ENCODE data around the gene LDLRAD4.

The LDLRAD4 gene

DNA sequence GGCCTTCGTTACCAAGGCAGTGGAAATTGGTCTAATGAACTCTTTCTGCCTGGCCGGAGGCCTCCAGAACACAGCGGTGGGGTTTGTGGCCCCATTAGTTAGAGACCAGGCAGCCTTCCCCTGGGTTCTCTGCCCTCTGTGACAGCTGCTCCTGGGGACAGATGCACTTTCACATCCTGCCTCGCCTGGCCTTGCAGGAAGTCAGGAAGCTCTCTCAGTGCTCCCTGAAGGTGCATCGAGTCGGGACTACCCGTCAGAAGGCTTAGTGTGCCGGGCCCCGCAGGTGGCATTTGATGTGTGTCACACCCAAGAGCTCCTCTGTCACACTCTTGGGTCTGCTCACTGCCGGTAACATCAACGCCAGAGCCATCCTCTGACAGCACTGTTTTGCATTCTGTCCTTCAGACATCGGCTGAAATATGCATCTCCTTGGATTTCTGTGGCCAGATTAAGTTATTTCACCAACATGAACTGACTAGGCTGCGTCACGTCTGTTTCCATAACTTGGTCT lies 158.3 kb downstream of the LDLRAD4 start:
- peak; percentile 76 for DNase-seq

DNA sequence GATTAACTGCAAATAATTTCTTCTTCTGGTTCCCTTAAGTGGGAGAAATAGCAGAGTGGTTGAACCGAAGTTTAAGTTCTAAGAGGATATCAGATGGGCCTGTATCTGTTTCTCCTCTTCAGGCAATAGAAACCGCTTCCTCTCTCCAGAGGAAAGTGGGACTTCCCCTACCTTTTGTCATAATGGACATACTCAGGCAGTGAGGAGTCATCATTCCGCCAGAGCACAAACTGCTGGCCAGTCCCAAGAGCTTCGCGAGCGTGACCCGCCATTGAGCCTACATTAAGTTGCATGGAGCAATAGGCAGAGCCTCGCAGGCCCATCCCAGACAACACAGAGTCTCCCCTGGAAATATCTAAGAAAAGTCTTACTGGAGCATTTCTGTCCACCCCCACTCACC lies 158.9 kb downstream of the LDLRAD4 start:
- peak; percentile 25 for DNase-seq

DNA sequence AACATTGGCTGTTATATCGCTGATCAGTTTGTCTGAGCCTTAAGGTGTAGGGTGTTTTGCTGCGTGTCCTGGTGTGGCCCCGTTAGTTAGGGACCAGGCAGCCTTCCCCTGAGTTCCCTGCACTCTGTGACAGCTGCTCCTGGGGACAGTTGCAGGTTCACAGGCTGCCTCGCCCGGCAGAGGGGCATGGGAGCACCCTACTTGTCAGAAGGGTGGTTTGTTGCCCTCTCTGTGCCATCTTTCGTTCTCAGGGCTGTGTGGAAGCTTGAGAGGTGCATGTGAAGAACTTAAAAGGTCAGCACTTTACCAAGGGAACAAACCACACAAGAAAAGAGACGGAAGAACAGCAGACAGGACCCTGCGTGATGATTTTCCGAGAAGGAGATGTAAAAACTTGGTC lies 159.6 kb downstream of the LDLRAD4 start:
- no peak for DNase-seq

GRCh38 chr18:13379062-13379865 lies 160.7 kb downstream of the LDLRAD4 start:
- no peak for DNase-seq

DNA sequence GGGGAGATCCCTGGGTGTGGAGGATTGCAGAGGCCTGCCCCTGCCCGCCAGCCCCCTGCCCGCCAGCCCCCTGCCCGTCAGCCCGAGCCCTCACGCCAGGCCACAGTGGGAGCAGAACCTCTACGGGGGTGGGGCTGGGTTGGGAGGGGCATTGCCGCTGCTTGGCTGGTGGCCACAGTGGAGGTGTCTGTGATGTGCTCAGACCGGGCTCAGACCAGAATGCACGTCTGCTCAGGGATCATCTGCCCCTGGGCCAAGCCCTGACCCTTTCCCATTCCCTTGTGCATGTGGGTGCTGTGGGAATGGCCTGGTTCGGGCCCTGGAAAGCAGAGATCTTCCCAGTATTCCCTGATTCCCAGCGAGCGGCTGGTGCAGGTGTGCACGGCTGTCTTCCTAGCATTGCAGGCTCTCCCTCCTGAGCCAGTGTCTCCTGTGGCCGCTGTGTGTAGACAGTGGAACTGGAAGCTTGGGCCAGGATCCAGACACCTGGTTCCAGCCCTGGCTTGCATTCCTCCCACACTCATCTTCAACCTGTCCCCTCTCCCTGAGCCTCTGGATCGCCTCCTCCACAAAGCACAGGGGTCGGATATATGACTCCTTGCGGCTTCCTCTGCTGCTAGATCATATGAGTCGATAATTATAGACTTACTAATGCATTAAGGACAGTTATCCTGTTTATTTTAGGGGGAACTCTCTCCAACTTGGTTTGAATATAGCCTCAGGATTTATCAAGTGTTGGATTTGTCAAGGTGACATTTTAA lies 161.6 kb downstream of the LDLRAD4 start:
- no peak for DNase-seq

- no peak for DNase-seq
Measured at GRCh38 chr18:13380691-13381070, 162.1 kb downstream of the LDLRAD4 start.

- no peak for DNase-seq
Measured at GRCh38 chr18:13381331-13381730, 162.8 kb downstream of the LDLRAD4 start.

DNA sequence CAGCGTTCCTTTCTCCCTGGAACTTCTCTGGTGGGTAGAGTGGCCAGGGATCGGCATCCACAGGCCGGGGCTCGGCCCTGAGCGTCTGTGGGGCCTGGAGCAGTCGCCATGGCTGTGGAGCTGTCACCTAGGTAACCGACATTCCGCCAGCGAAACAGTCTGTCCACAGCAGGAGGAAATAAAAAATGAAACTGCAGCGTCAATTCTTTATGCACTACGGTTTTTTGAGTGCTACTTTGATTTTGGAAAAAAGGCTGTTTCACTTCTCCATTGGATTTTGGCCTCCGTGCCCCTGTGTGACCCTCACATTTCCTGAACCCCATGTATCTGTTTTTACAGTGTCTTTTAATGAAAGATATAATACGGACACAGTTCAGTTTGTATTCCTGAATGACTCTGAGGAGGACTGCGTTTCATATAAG lies 163.4 kb downstream of the LDLRAD4 start:
- DNase-seq: peak; percentile 35

GRCh38 chr18:13382366-13382953 lies 163.9 kb downstream of the LDLRAD4 start:
- DNase-seq: peak; percentile 27

- no peak for DNase-seq
Measured at GRCh38 chr18:13382954-13383827, 164.6 kb downstream of the LDLRAD4 start.

- DNase-seq: no peak
Measured at GRCh38 chr18:13386891-13387801, 168.6 kb downstream of the LDLRAD4 start.

DNA sequence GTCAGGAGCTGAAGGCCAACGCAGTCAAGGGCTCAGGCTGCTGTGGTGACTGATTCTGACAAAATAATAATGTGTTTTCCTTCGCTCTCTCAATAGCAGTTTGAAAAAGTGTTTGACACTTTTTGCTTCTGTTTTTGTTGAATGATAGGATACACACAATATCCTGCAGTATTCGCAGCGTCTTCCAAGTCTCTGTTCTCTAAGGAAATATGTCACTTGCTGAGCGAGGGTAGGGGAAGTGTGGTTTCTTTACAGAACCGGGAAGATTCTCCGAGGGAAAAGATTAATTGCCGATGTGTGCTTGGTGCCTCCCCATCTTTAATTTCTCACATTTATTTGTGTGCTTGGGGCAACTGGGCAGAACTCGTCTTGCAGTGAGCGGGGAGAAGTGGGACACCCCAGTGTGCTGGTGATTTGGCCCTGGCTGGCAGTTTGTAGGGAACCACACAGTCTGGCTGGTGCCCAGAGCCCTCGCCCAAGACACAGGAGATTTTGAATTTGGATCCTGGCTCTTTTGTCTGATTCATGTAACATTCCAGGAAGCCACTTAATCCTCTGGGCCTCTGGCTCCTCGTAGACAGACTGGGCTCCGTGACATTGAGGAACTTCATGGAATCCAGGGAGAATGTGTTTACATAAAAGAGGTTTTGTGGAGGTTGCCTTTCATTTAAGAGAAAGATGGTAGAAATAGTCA lies 169.4 kb downstream of the LDLRAD4 start:
- DNase-seq: no peak

DNA sequence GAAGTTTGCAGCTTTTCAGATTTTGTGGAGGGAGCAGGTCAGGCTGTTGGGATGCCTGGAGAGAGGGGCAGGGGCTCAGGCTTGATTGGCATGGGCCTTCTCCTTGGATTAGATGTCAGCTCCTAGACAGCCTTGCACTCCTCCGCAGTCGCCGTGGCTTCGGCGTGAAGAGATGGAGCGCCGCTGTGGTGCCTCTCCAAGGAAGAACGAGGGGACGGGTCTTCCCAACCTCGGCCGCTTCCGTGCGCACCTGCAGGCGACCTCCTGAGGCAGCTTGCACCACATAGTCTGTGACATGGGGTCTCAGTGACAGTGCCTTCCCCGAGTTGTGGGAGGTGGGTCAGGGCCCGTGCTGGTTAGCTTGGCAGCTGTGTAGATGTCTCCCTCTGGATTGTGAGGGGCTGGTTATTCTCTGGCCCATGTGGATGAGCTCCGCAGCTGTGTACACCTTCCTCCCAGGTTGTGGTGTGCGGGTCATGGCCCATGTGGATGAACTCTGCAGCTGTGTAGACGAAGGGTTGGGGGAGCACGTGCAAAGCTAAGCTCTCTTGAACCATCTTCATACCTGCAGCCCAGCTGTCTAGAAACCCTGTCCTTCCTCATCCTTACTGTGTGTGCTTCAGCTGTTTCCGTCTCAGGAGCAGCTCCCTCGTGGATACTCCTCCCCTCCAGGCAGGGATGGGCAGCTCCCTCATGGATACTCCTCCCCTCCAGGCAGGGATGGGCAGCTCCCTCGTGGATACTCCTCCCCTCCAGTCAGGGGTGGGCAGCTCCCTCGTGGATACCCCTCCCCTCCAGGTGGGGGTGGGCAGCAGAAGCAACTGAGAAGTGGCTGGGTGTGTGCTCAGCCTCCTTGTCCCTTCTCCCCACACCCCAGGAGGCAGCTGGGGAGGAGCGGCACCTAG lies 170.3 kb downstream of the LDLRAD4 start:
- DNase-seq: no peak

GRCh38 chr18:13389491-13390131 lies 171.1 kb downstream of the LDLRAD4 start:
- no peak for DNase-seq

GRCh38 chr18:13390196-13390595 lies 171.6 kb downstream of the LDLRAD4 start:
- no peak for DNase-seq

- no peak for DNase-seq
Measured at GRCh38 chr18:13390711-13391110, 172.2 kb downstream of the LDLRAD4 start.

DNA sequence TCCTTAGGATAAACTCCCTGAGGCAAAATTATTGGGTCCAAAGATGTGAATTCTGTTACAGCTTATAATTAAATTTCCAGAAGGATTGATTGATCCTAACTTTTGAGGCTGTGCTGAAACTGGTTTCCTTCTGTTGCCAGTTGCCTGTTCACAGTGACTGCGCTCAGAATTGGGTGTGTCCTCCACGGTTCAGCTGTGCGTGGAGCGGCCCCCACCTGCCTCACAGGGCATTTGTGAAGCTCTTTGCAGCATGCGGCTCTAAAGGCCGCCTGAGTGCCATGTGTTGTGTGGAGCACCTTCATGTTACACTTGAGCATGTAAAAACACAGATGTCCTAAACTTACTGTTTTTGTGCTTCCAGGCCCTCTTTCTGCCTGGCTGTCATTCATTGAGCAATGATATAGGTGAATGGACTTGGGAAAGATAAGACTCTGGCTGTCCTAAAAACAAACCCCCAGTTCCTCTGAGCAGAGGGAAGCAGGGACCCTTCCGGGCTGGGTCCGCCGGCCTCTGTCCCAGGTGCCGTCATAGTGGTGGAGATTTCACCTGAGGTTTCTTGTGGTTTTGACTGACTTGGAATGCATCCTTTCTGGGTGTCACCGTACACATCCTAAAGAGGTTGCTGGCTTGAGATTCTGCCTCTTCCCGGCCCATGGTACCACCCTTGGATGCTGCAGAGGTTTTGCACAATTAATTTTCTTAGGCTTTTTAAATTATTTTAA lies 173.6 kb downstream of the LDLRAD4 start:
- DNase-seq: no peak

DNA sequence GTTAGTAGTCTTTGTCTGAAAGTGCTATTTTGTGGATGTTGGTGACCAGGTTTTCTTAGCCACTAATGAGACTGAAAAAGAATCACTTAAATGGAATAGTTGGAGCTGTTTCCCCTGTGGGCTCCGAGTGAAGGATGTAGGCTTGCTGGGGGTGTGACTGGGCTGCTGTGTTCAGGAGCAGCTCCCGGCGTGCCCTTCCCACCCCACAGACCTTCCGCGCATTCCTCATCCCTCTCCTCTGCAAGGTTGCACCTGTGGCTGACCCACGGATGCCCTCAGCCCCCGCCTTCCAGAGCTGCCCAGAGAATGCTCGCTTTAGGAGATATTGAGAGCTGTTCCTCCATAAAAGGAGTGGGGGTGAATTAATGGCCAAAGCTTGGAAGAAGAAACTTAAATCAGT lies 174.3 kb downstream of the LDLRAD4 start:
- DNase-seq: no peak

- DNase-seq: no peak
Measured at GRCh38 chr18:13393338-13393737, 174.8 kb downstream of the LDLRAD4 start.
